Liver (tissue), 9 donors: ENCODE measurements around the gene AMPD1. TPM values are rescaled to one million over a fixed set of nuclear protein-coding genes. Genes with fewer than 3 reads are reported as not detected.
A peak's percentile ranks its signal among the peaks of the same experiment; 100 is the strongest.

Experiments used
- DNase-seq: peaks from one replicate; pipeline ENCODE4 v3.0.0-alpha.2; 2017; ENCODE audit warnings: low spot score
- H3K27ac ChIP-seq, 2 donors: one replicate each; pipeline ENCODE4 v1.7.0; 2013; ENCODE audit warnings: inconsistent platforms in 2 of 2, low read length in 2 of 2, control low read depth in 1 of 2, low read depth in 1 of 2, mild to moderate bottlenecking in 1 of 2
- H3K27me3 ChIP-seq, 4 donors: one replicate each; pipeline versions ENCODE4 v1.6.1 to v1.7.0; 2013; ENCODE audit warnings: low read length in 3 of 4, inconsistent platforms in 1 of 4, mild to moderate bottlenecking in 1 of 4, moderate library complexity in 1 of 4; ENCODE audit not compliant: control insufficient read depth in 4 of 4, insufficient read depth in 4 of 4
- H3K36me3 ChIP-seq, 4 donors: one replicate each; pipeline versions ENCODE4 v1.6.1 to v1.7.0; 2013; ENCODE audit warnings: low read length in 3 of 4, mild to moderate bottlenecking in 3 of 4, low read depth in 1 of 4, moderate library complexity in 1 of 4; ENCODE audit not compliant: control insufficient read depth in 4 of 4, insufficient read depth in 3 of 4
- H3K4me1 ChIP-seq, 4 donors: one replicate each; pipeline versions ENCODE4 v1.6.1 to v1.7.0; 2013; ENCODE audit warnings: low read length in 3 of 4, mild to moderate bottlenecking in 3 of 4, moderate library complexity in 1 of 4; ENCODE audit not compliant: control insufficient read depth in 4 of 4, insufficient read depth in 4 of 4
- H3K4me3 ChIP-seq, 3 donors: one replicate each; pipeline versions ENCODE4 v1.6.1 to v1.7.0; 2013; ENCODE audit warnings: low read length in 3 of 3, control low read depth in 1 of 3, low read depth in 1 of 3, mild to moderate bottlenecking in 1 of 3
- H3K9ac ChIP-seq, 2 donors: one replicate each; pipeline ENCODE4 v1.7.0; 2013; ENCODE audit warnings: low read length in 2 of 2, mild to moderate bottlenecking in 2 of 2, moderate library complexity in 2 of 2, control low read depth in 1 of 2, low read depth in 1 of 2
- H3K9me3 ChIP-seq, 4 donors: one replicate each; pipeline versions ENCODE4 v1.6.1 to v1.7.0; 2013; ENCODE audit warnings: low read length in 3 of 4; ENCODE audit not compliant: control insufficient read depth in 4 of 4
- ATF3 ChIP-seq: IDR thresholded peaks from 2 replicates; pipeline ENCODE4 v1.6.1; 2016; ENCODE audit warnings: antibody characterized with exemption
- EGR1 ChIP-seq, 2 donors: IDR thresholded peaks; 2 replicates each; pipeline ENCODE4 v1.6.1; 2016 to 2018; ENCODE audit warnings: antibody characterized with exemption in 2 of 2, low read depth in 2 of 2
- FOXA1 ChIP-seq: IDR thresholded peaks from 2 replicates; pipeline ENCODE4 v1.6.1; 2016; ENCODE audit warnings: antibody characterized with exemption
- FOXA2 ChIP-seq: IDR thresholded peaks from 2 replicates; pipeline ENCODE4 v1.6.1; 2016; ENCODE audit warnings: antibody characterized with exemption
- GABPA ChIP-seq, 2 donors: IDR thresholded peaks in 1 of 2; conservative IDR thresholded peaks in 1 of 2; 2 replicates each; pipeline ENCODE4 v1.6.1; 2016; ENCODE audit warnings: antibody characterized with exemption in 2 of 2, mild to moderate bottlenecking in 1 of 2, moderate library complexity in 1 of 2
- HNF4A ChIP-seq, 2 donors: conservative IDR thresholded peaks; 2 replicates each; pipeline ENCODE4 v1.6.1; 2016; ENCODE audit warnings: antibody characterized with exemption in 2 of 2, mild to moderate bottlenecking in 2 of 2
- HNF4G ChIP-seq: IDR thresholded peaks from 2 replicates; pipeline ENCODE4 v1.6.1; 2016; ENCODE audit warnings: antibody characterized with exemption
- JUND ChIP-seq, 2 donors: IDR thresholded peaks; 2 replicates each; pipeline ENCODE4 v1.6.1; 2016; ENCODE audit warnings: antibody characterized with exemption in 2 of 2
- MAX ChIP-seq: IDR thresholded peaks from 2 replicates; pipeline ENCODE4 v1.6.1; 2016; ENCODE audit warnings: antibody characterized with exemption
- NR2F2 ChIP-seq: IDR thresholded peaks from 2 replicates; pipeline ENCODE4 v1.6.1; 2016; ENCODE audit warnings: antibody characterized with exemption
- RAD21 ChIP-seq, 2 donors: IDR thresholded peaks; 2 replicates each; pipeline ENCODE4 v1.6.1; 2016; ENCODE audit warnings: antibody characterized with exemption in 2 of 2, mild to moderate bottlenecking in 2 of 2
- RXRA ChIP-seq, 2 donors: IDR thresholded peaks; 2 replicates each; pipeline ENCODE4 v1.6.1; 2017 to 2018; ENCODE audit warnings: antibody characterized with exemption in 2 of 2, mild to moderate bottlenecking in 1 of 2
- SP1 ChIP-seq: IDR thresholded peaks from 2 replicates; pipeline ENCODE4 v1.6.1; 2018; ENCODE audit warnings: antibody characterized with exemption, mild to moderate bottlenecking
- TAF1 ChIP-seq: conservative IDR thresholded peaks from 2 replicates; pipeline ENCODE4 v1.6.1; 2016; ENCODE audit warnings: antibody characterized with exemption, mild to moderate bottlenecking
- YY1 ChIP-seq: IDR thresholded peaks from 2 replicates; pipeline ENCODE4 v1.6.1; 2016; ENCODE audit warnings: antibody characterized with exemption, mild to moderate bottlenecking
- WGBS: extraction: QIAGEN DNeasy Blood & Tissue Kit; methylation state at CpG from one replicate; pipeline ENCODE4 v1.1.7; 2013; 5-methylcytosine and 5-hydroxymethylcytosine counted together
- polyA plus RNA-seq, 2 donors: library from polyadenylated mRNA; stranded (reverse) in 1 of 2; unstranded in 1 of 2; fragments of 200-250 nt in 1 of 2; fragments of >200 nt in 1 of 2; fragmentation: Nextera tagmentation in 1 of 2; extraction: Ambion mirVana in 1 of 2; gene quantifications; one replicate each; pipeline versions ENCODE4 v1.2.1 to v1.2.3, GENCODE V29; 2013 to 2015
- total RNA-seq, 2 donors: library from RNA; depleted of rRNA; stranded (reverse); fragments of >200 nt; gene quantifications; one replicate each; pipeline ENCODE4 v1.2.3, GENCODE V29; 2014
- TF ChIP-seq, protein P1 (sequence below): IDR thresholded peaks from 2 replicates; pipeline ENCODE4 v1.6.1; 2016; ENCODE audit warnings: antibody characterized with exemption, mild to moderate bottlenecking
- donor health status: healthy.
- donor health status: healthy.
- donor health status: healthy.
- donor health status: healthy.
- donor health status: healthy.

The AMPD1 gene
- total and polyA plus RNA-seq, 4 donors = 0.03 TPM; not detected in 3

GRCh38 chr1:114700036-114700600, 4.8 kb upstream of the AMPD1 start:
- no peaks in the 10 kb centered on the region for H3K36me3 ChIP-seq
- DNase-seq = no peak
- no peak overlapping the region for H3K27ac ChIP-seq
- H3K9me3 ChIP-seq = no peaks in the 10 kb centered on the region
- 63% methylated on average over 4 of the region's 4 CpGs for WGBS
- H3K4me1 ChIP-seq = peaks cover 2 to 12% (median 4%) of the 10 kb centered on the region in 4 donors
- H3K4me3 ChIP-seq = no peak overlapping the region
- H3K27me3 ChIP-seq = no peaks in the 10 kb centered on the region
- H3K9ac ChIP-seq = no peak overlapping the region
- TF ChIP-seq YY1 (no peak), HNF4A (conservative IDR thresholded peaks at IDR 0.05) (no peak), GABPA (IDR thresholded peaks at IDR 0.05 in 1 of 2, conservative IDR thresholded peaks at IDR 0.05 in 1 of 2) (no peak), MAX (no peak), SP1 (no peak), HNF4G (no peak), EGR1 (IDR thresholded peaks at IDR 0.05; ENCODE audit: low read depth in 2 of 2) (no peak), JUND (IDR thresholded peaks at IDR 0.05) (no peak), TAF1 (no peak), FOXA1 (no peak), RAD21 (IDR thresholded peaks at IDR 0.05) (no peak), NR2F2 (no peak), FOXA2 (no peak), RXRA (IDR thresholded peaks at IDR 0.05) (no peak), ATF3 (no peak)
- TF ChIP-seq, protein P1, sequence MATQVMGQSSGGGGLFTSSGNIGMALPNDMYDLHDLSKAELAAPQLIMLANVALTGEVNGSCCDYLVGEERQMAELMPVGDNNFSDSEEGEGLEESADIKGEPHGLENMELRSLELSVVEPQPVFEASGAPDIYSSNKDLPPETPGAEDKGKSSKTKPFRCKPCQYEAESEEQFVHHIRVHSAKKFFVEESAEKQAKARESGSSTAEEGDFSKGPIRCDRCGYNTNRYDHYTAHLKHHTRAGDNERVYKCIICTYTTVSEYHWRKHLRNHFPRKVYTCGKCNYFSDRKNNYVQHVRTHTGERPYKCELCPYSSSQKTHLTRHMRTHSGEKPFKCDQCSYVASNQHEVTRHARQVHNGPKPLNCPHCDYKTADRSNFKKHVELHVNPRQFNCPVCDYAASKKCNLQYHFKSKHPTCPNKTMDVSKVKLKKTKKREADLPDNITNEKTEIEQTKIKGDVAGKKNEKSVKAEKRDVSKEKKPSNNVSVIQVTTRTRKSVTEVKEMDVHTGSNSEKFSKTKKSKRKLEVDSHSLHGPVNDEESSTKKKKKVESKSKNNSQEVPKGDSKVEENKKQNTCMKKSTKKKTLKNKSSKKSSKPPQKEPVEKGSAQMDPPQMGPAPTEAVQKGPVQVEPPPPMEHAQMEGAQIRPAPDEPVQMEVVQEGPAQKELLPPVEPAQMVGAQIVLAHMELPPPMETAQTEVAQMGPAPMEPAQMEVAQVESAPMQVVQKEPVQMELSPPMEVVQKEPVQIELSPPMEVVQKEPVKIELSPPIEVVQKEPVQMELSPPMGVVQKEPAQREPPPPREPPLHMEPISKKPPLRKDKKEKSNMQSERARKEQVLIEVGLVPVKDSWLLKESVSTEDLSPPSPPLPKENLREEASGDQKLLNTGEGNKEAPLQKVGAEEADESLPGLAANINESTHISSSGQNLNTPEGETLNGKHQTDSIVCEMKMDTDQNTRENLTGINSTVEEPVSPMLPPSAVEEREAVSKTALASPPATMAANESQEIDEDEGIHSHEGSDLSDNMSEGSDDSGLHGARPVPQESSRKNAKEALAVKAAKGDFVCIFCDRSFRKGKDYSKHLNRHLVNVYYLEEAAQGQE = no peak

DNA sequence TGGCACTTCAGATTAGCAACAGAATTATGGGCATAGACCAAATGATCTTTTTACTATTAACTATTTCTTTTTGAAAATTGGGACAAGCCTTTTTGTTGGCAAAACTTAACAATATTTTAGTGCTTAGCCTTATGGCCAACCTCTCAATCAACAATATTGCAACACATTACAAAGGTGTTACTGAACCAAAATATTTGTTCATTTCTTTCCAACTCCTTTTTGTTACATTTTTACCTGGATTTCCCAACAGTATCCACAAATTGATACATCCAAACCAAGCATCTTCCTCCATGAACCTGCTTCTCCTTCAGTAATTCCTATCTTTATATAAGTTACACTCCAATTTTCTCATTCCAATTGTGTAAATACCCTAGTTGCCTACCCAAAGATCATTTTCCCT, 1.5 kb upstream of the AMPD1 start:
- peaks cover 2 to 12% (median 4%) of the 10 kb centered on the region in 4 donors for H3K4me1 ChIP-seq
- no peak overlapping the region for H3K27ac ChIP-seq
- H3K9ac ChIP-seq = no peak overlapping the region
- H3K36me3 ChIP-seq = no peaks in the 10 kb centered on the region
- DNase-seq = no peak
- TF ChIP-seq HNF4A (conservative IDR thresholded peaks at IDR 0.05) = peak in 1 of 2 donors; percentile 20
- no peak for TF ChIP-seq GABPA (IDR thresholded peaks at IDR 0.05 in 1 of 2, conservative IDR thresholded peaks at IDR 0.05 in 1 of 2)
- TF ChIP-seq RXRA (IDR thresholded peaks at IDR 0.05) = peak in 1 of 2 donors; percentile 13
- no peaks in the 10 kb centered on the region for H3K9me3 ChIP-seq
- H3K4me3 ChIP-seq = no peak overlapping the region
- H3K27me3 ChIP-seq = no peaks in the 10 kb centered on the region
